HG03196 (cell line): Measurements from ENCODE around the gene ZFHX3.
"Not testable (repeated sequence)": the region's sequence is repeated elsewhere in the genome, so short reads cannot be mapped to it uniquely, and the experiment has no call there.

Source experiments
- ATAC-seq: cut with Tn5 transposase; IDR thresholded peaks from one replicate; pipeline ENCODE4 v1.9.1; 2021; ENCODE audit not compliant: unreplicated experiment

Gene ZFHX3

GRCh38 chr16:73024571-73025105, 23.3 kb downstream of the ZFHX3 start:
- no peak for ATAC-seq

- no peak for ATAC-seq
Observed at GRCh38 chr16:73023752-73024570, 24.0 kb downstream of the ZFHX3 start.

- ATAC-seq, result no peak
Observed at GRCh38 chr16:73023320-73023719, 24.6 kb downstream of the ZFHX3 start.

GRCh38 chr16:73022534-73022933, 25.4 kb downstream of the ZFHX3 start:
- ATAC-seq, result no peak

- ATAC-seq, result no peak
Observed at GRCh38 chr16:73021866-73022495, 25.9 kb downstream of the ZFHX3 start.

- ATAC-seq, result no peak
Observed at GRCh38 chr16:73020409-73020884, 27.5 kb downstream of the ZFHX3 start.

GRCh38 chr16:73019457-73020362, 28.2 kb downstream of the ZFHX3 start:
- ATAC-seq, result no peak

- no peak for ATAC-seq
Observed at GRCh38 chr16:73018821-73019456, 29.0 kb downstream of the ZFHX3 start.

- ATAC-seq, result no peak
Observed at GRCh38 chr16:73017321-73017720, 30.6 kb downstream of the ZFHX3 start.

- ATAC-seq, result no peak
Observed at GRCh38 chr16:73016488-73016830, 31.5 kb downstream of the ZFHX3 start.

GRCh38 chr16:73015612-73016487, 32.1 kb downstream of the ZFHX3 start:
- peak; percentile 83 for ATAC-seq

- no peak for ATAC-seq
Observed at GRCh38 chr16:73014768-73015167, 33.2 kb downstream of the ZFHX3 start.

- no peak for ATAC-seq
Observed at GRCh38 chr16:73013974-73014373, 34.0 kb downstream of the ZFHX3 start.

GRCh38 chr16:73012341-73012740, 35.6 kb downstream of the ZFHX3 start:
- ATAC-seq, result no peak

- no peak for ATAC-seq
Observed at GRCh38 chr16:73011926-73012325, 36.0 kb downstream of the ZFHX3 start.

- ATAC-seq, result no peak
Observed at GRCh38 chr16:73010150-73010676, 37.7 kb downstream of the ZFHX3 start.

GRCh38 chr16:73009710-73010109, 38.2 kb downstream of the ZFHX3 start:
- not testable (repeated sequence) for ATAC-seq

- ATAC-seq, result no peak
Observed at GRCh38 chr16:73006026-73006425, 41.9 kb downstream of the ZFHX3 start.

- ATAC-seq, result no peak
Observed at GRCh38 chr16:73002866-73003265, 45.1 kb downstream of the ZFHX3 start.
